ENCODE measurements around the gene CX3CR1. TPM values are rescaled to one million over a fixed set of nuclear protein-coding genes. Genes with fewer than 3 reads are reported as not detected.
"Not testable (repeated sequence)": the region's sequence is repeated elsewhere in the genome, so short reads cannot be mapped to it uniquely, and the experiment has no call there.

The CX3CR1 gene, protein sequence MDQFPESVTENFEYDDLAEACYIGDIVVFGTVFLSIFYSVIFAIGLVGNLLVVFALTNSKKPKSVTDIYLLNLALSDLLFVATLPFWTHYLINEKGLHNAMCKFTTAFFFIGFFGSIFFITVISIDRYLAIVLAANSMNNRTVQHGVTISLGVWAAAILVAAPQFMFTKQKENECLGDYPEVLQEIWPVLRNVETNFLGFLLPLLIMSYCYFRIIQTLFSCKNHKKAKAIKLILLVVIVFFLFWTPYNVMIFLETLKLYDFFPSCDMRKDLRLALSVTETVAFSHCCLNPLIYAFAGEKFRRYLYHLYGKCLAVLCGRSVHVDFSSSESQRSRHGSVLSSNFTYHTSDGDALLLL
- 0.25 TPM for polyA plus RNA-seq (2013, experiment 1 of 2)
- polyA plus RNA-seq (2013, experiment 2 of 2) = 0.13 TPM

DNA sequence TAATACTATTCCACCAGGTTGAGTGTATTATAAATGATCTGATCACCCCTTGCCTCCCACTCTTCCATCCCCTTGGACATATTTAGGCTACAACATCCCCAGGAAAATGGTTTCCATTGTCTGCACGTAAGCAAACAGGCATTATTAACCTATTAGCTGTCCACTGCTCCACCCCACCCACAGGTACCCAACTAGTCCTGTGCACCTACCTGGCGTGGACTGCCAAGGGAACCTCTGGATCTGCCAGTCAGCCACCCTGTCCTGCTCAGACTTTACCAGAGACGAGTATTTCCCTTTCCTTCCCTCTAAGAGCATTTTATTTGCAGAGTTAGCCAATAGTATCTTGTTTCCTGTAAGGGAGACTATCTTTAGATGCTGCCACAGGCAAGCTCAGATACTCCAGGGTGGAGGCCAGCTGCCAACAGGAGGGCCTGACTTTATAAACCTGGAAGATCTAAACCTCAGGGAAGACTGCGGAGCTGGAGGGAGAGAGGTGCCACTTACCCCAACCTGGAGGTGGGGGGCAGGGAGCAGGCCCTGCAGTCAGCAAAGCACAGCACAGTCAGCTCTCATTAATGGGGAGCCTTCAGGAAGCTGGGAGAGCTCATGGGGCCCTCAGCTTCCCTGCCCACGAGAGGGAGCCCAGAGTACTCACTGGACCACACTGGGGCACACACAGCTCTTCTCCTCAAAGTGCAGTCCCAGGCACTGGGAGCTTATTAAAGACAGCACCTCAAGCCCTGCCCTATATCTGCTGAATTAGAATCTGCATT lies at the start of gene CX3CR1:
TSS of gene CX3CR1 (minus strand) at position 292 of the 773 bp plus-strand sequence. CDS start 13,527 bp downstream, outside the sequence.
- Histone ChIP-seq H3K9ac (ENCODE audit: low read depth, low read length) (no peak within 1 kb of the TSS), H3K27me3 (ENCODE audit: insufficient read depth, low read length) (no peaks in the 10 kb centered on the region), H3K9me3 (ENCODE audit: insufficient read depth, low read depth, low read length) (no peaks in the 10 kb centered on the region), H3K4me1 (ENCODE audit: insufficient read depth, low read length) (no peaks in the 10 kb centered on the region), H3K27ac (ENCODE audit: low read depth, low read length) (no peak within 1 kb of the TSS), H3K4me3 (ENCODE audit: low read length) (no peak within 1 kb of the TSS), H3K36me3 (ENCODE audit: insufficient read depth, low read length) (no peaks in the 10 kb centered on the region)
- 72% methylated on average over 5 of the region's 5 CpGs for WGBS

DNA sequence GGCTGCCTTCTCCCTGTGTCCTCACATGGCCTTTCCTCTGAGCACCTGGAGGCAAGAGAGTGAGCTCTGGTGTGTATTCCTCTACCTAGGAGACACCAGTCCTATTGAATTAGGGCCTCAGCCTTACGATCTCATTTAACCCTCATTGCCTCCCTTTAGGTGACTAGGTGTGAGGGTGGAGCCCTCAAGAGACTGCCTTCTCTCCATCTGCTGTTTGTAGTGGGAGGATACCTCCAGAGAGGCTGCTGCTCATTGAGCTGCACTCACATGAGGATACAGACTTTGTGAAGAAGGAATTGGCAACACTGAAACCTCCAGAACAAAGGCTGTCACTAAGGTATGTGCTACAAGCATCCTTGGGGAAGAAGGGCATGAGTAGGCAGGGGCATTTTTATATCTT lies 49.7 kb upstream of the CX3CR1 start, which contains the start of gene CCR8:
TSS of gene CCR8 (plus strand) at position 217 of the 400 bp plus-strand sequence. CDS start 2,623 bp downstream, outside the sequence.
- Histone ChIP-seq H3K4me1 (ENCODE audit: insufficient read depth, low read length) (peaks cover 14% of the 10 kb centered on the region), H3K27ac (ENCODE audit: low read depth, low read length) (no peak within 1 kb of the TSS), H3K9me3 (ENCODE audit: insufficient read depth, low read depth, low read length) (no peaks in the 10 kb centered on the region), H3K9ac (ENCODE audit: low read depth, low read length) (no peak within 1 kb of the TSS), H3K4me3 (ENCODE audit: low read length) (no peak within 1 kb of the TSS), H3K27me3 (ENCODE audit: insufficient read depth, low read length) (no peaks in the 10 kb centered on the region), H3K36me3 (ENCODE audit: insufficient read depth, low read length) (no peaks in the 10 kb centered on the region)
- no CpG with 5 or more reads among the region's 1 CpG for WGBS

DNA sequence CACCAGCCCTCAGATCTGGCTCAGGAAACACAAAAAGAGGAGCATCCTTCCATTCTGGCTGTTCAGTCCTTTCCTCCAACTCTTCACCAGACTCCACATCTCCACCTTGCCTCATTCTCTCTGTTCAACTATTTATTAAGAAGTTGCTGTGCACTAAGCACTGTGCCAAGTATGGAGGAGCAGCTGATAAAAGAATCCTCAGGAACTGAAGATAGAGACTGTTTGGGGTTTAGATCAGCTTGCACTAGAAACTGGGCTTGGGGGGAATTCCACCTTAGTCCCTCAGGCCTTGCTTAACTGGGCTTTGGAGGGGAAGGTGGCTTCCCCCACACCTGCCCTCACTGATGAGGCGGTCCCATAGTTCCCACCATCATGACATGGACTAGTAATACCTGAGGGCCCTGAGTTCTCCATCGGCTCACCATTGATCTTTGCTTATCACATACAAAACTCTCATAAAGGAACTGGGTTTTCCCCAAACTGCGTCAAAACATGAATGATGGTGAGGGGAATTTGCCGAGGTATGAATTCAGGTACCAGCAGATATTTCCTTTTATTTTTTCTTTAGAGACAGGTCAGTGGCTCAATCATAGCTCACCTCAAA lies 48.0 kb upstream of the CX3CR1 start:
- Histone ChIP-seq H3K27me3 (ENCODE audit: insufficient read depth, low read length) (no peaks in the 10 kb centered on the region), H3K4me3 (ENCODE audit: low read length) (no peak overlapping the region), H3K4me1 (ENCODE audit: insufficient read depth, low read length) (peaks cover 17% of the 10 kb centered on the region), H3K9ac (ENCODE audit: low read depth, low read length) (no peak overlapping the region), H3K27ac (ENCODE audit: low read depth, low read length) (no peak overlapping the region), H3K36me3 (ENCODE audit: insufficient read depth, low read length) (no peaks in the 10 kb centered on the region), H3K9me3 (ENCODE audit: insufficient read depth, low read depth, low read length) (no peaks in the 10 kb centered on the region)
- 90% methylated on average over 3 of the region's 4 CpGs for WGBS

DNA sequence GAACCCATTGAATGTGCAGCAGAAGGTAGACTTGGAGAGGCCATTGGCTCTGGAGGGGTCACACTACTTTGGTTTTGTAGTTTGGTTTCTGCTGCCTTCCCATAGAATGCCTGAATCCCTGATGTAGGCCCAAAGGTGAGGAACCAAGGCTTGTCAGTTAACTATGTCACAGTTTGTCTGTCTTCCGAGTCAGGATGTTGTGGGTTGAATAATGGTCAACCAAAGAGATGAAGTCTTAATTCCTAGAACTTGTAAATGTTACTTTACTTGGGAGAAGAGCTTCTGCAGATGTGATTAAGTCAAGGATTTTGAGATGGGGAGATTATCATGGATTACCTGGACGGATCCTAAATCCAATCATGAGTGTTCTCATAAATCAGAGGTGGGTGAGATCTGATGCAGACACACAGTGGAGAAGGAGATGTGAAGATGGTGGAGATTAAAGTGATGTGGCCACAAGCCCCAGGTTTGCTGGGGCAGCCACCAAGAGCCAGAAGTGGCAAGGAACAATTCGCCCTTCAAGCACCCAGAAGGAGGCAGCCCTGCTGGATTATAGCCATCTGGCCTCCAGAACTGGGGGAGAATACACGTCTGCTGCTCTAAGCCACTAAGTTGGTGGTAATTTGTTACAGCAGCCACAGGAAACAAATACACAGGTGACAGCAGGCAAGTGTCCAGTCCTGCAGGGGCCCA lies 47.4 kb upstream of the CX3CR1 start:
- 94% methylated on average over 4 of the region's 4 CpGs for WGBS
- peaks cover 19% of the 10 kb centered on the region for H3K4me1 ChIP-seq (ENCODE audit: insufficient read depth, low read length)
- no peaks in the 10 kb centered on the region for H3K36me3 ChIP-seq (ENCODE audit: insufficient read depth, low read length)
- no peak overlapping the region for H3K27ac ChIP-seq (ENCODE audit: low read depth, low read length)
- no peaks in the 10 kb centered on the region for H3K27me3 ChIP-seq (ENCODE audit: insufficient read depth, low read length)
- no peak overlapping the region for H3K4me3 ChIP-seq (ENCODE audit: low read length)
- no peaks in the 10 kb centered on the region for H3K9me3 ChIP-seq (ENCODE audit: insufficient read depth, low read depth, low read length)
- no peak overlapping the region for H3K9ac ChIP-seq (ENCODE audit: low read depth, low read length)

DNA sequence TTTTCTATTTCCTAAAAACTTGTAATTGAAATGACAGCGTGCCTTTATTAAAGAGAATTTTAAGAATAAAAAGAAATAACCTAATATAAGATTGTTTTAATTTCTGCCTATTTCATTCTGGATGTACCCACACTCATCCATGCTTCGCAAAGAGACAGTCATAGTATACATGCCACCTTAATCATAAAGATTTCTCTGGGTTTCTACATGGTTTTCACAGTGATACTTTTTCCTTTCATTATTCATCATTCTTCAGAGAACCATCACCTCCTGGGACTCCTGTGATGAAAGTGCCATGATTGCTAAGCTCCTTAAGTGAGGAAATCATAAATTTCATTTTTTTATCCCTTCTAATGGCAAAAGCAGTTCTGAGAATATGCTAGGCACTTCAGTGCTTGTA lies 45.4 kb upstream of the CX3CR1 start:
- no peak overlapping the region for H3K27ac ChIP-seq (ENCODE audit: low read depth, low read length)
- H3K4me3 ChIP-seq (ENCODE audit: low read length) = no peak overlapping the region
- no peaks in the 10 kb centered on the region for H3K36me3 ChIP-seq (ENCODE audit: insufficient read depth, low read length)
- H3K27me3 ChIP-seq (ENCODE audit: insufficient read depth, low read length) = no peaks in the 10 kb centered on the region
- whole genome bisulfite sequencing = 94% methylated on average over 1 of the region's 2 CpGs
- H3K9me3 ChIP-seq (ENCODE audit: insufficient read depth, low read depth, low read length) = no peaks in the 10 kb centered on the region
- H3K4me1 ChIP-seq (ENCODE audit: insufficient read depth, low read length) = peaks cover 10% of the 10 kb centered on the region; the same call in 1 of the 2 replicates
- H3K9ac ChIP-seq (ENCODE audit: low read depth, low read length) = no peak overlapping the region

DNA sequence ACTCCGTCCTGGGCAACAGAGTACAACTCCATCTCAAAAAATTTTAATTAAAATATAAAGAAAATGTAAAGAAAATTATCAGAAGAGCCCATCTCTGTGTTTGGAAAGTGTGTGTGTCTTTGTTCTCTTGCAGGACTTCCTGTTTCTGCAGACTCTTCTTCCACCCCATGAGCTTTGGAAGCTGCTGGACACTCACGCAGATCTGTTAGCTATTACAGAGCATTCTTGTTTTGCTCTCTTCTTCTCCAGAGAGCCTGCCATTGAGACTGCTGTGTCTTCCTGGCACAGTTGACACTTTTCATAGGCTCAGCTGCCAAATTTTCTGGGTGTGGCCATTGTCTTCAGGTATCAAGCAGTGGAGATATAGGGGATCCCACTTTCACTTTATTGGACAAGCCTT lies 43.7 kb upstream of the CX3CR1 start:
- H3K27ac ChIP-seq (ENCODE audit: low read depth, low read length) = no peak overlapping the region
- H3K9me3 ChIP-seq (ENCODE audit: insufficient read depth, low read depth, low read length) = no peaks in the 10 kb centered on the region
- H3K4me1 ChIP-seq (ENCODE audit: insufficient read depth, low read length) = peaks cover 5% of the 10 kb centered on the region; the same call in 1 of the 2 replicates
- WGBS = 98% methylated on average over 1 of the region's 2 CpGs
- no peak overlapping the region for H3K9ac ChIP-seq (ENCODE audit: low read depth, low read length)
- no peaks in the 10 kb centered on the region for H3K36me3 ChIP-seq (ENCODE audit: insufficient read depth, low read length)
- no peak overlapping the region for H3K4me3 ChIP-seq (ENCODE audit: low read length)
- no peaks in the 10 kb centered on the region for H3K27me3 ChIP-seq (ENCODE audit: insufficient read depth, low read length)

DNA sequence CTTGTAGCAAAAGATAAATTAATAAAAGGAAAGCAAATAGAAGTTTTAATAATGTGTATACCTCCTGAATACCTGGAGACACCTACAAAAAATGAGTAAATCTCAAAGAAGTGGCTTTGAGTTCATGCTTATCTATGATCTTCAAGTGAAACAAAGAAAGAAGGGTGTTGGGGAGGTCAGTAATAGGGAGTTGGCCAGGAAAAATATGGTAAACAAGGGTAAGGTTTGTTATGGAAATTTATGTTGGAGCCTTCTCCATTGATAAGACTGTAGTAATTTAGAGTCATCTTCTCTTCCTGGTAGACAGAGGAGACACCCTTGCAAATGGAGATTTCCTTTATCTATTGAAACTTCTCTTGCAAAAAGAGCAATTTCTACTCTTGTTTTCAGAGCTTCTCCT lies 43.1 kb upstream of the CX3CR1 start:
- no peaks in the 10 kb centered on the region for H3K27me3 ChIP-seq (ENCODE audit: insufficient read depth, low read length)
- H3K4me1 ChIP-seq (ENCODE audit: insufficient read depth, low read length) = peaks cover 5% of the 10 kb centered on the region; the same call in 1 of the 2 replicates
- H3K4me3 ChIP-seq (ENCODE audit: low read length) = no peak overlapping the region
- H3K9ac ChIP-seq (ENCODE audit: low read depth, low read length) = no peak overlapping the region
- H3K9me3 ChIP-seq (ENCODE audit: insufficient read depth, low read depth, low read length) = no peaks in the 10 kb centered on the region
- H3K27ac ChIP-seq (ENCODE audit: low read depth, low read length) = no peak overlapping the region
- H3K36me3 ChIP-seq (ENCODE audit: insufficient read depth, low read length) = no peaks in the 10 kb centered on the region

DNA sequence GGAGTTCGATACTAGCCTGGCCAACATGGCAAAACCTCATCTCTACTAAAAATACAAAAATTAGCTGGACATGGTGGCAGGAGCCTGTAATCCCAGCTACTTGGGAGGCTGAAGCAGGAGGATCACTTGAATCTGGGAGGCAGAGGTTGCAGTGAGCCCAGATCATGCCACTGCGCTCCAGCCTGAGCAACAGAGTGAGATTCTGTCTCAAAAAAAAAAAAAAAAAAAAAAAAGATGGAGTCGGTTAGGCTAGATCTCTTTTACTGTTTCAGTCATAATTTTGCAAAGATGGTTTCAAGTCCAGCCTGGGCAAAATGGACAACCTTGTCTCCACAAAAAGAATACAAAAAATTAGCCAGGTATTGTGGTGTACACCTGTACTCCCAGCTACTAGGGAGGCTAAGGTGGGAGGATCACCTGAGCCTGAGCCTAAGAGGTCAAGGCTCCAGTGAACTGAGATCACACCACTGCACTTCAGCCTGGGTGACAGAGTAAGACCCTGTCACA lies 42.4 kb upstream of the CX3CR1 start:
- H3K9me3 ChIP-seq (ENCODE audit: insufficient read depth, low read depth, low read length); H3K9ac ChIP-seq (ENCODE audit: low read depth, low read length); H3K36me3 ChIP-seq (ENCODE audit: insufficient read depth, low read length); H3K27me3 ChIP-seq (ENCODE audit: insufficient read depth, low read length); H3K27ac ChIP-seq (ENCODE audit: low read depth, low read length); H3K4me3 ChIP-seq (ENCODE audit: low read length); H3K4me1 ChIP-seq (ENCODE audit: insufficient read depth, low read length): not testable (repeated sequence)
- WGBS = 50% methylated on average over 2 of the region's 3 CpGs

DNA sequence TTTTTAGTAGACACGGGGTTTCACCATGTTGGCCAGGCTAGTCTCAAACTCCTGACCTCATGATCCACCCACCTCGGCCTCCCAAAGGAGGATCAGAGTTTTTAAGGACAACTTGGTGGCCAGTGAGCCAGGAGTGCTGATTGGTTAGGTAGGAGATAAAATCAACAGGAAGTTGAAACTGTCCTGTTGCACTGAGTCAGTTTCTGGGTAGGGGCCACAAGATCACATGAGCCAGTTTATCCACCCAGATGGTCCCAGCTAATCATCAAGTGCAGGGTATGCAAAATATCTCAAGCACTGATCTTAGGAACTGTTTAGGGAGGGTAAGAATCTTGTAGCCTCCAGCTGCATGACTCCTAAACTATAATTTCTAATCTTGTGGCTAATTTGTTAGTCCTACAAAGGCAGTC lies 41.7 kb upstream of the CX3CR1 start:
- H3K27me3 ChIP-seq (ENCODE audit: insufficient read depth, low read length); H3K36me3 ChIP-seq (ENCODE audit: insufficient read depth, low read length); H3K9ac ChIP-seq (ENCODE audit: low read depth, low read length); H3K4me3 ChIP-seq (ENCODE audit: low read length); H3K9me3 ChIP-seq (ENCODE audit: insufficient read depth, low read depth, low read length); H3K27ac ChIP-seq (ENCODE audit: low read depth, low read length); H3K4me1 ChIP-seq (ENCODE audit: insufficient read depth, low read length): not testable (repeated sequence)
- WGBS = 96% methylated on average over 2 of the region's 2 CpGs

DNA sequence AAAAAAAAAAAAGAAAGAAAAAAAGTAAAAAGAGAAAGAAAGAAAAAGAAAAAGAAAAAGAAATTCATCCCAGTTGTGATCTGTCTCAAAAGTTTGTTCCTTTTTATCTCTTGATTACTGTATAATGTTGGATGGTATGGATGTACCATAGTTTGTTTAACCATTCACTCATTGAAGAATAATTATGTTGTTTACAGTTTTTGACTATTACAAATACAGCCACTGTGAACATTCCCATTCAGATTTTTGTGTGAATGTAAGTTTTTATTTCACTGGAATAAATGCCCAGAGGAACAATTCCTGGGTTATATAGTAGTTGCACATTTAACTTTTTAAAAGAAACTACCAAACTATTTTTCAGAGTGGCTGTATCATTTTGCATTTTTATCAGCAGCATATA lies 39.4 kb upstream of the CX3CR1 start:
- H3K9ac ChIP-seq (ENCODE audit: low read depth, low read length) = no peak overlapping the region
- 0 out of 2 replicates have a peak, but pooled peaks cover 6% of the 10 kb centered on the region for H3K9me3 ChIP-seq (ENCODE audit: insufficient read depth, low read depth, low read length)
- H3K36me3 ChIP-seq (ENCODE audit: insufficient read depth, low read length) = no peaks in the 10 kb centered on the region
- no peak overlapping the region for H3K4me3 ChIP-seq (ENCODE audit: low read length)
- no peak overlapping the region for H3K27ac ChIP-seq (ENCODE audit: low read depth, low read length)
- H3K27me3 ChIP-seq (ENCODE audit: insufficient read depth, low read length) = no peaks in the 10 kb centered on the region
- H3K4me1 ChIP-seq (ENCODE audit: insufficient read depth, low read length) = peaks cover 5% of the 10 kb centered on the region; the same call in 1 of the 2 replicates
